Activated CD4-positive, CD25-positive, alpha-beta regulatory T cell (primary cell): ENCODE measurements around the gene TRIM39.

Source experiments
- DNase-seq, 4 experiments: peaks; one replicate each; lab custom pipeline; 2025; lab: John Stamatoyannopoulos, UW

The TRIM39 gene

GRCh38 chr6:30327232-30327746 is 562 bp downstream of the TRIM39 start:
- no peak for DNase-seq

- DNase-seq: no peak
Measured at GRCh38 chr6:30328397-30328796, 1.7 kb downstream of the TRIM39 start.

GRCh38 chr6:30329331-30329730 is 2.6 kb downstream of the TRIM39 start:
- DNase-seq: no peak

GRCh38 chr6:30331981-30332380 is 5.3 kb downstream of the TRIM39 start:
- DNase-seq: no peak

GRCh38 chr6:30334075-30334783 is 7.5 kb downstream of the TRIM39 start:
- DNase-seq: no peak

GRCh38 chr6:30340589-30341054 is 13.9 kb downstream of the TRIM39 start:
- DNase-seq: no peak

GRCh38 chr6:30341218-30341617 is 14.5 kb downstream of the TRIM39 start:
- DNase-seq: no peak

GRCh38 chr6:30341728-30342127 is 15.0 kb downstream of the TRIM39 start:
- DNase-seq: no peak

GRCh38 chr6:30344191-30344867 is 17.6 kb downstream of the TRIM39 start:
- no peak for DNase-seq

GRCh38 chr6:30344868-30345671 is 18.3 kb downstream of the TRIM39 start, which contains the start of gene RPP21:
Gene RPP21 (plus strand): TSS chr6:30345156. CDS start chr6:30345172, 16 bp downstream.
- DNase-seq: peak; percentile 73 to 84 (median 76)

GRCh38 chr6:30345852-30346251 is 19.1 kb downstream of the TRIM39 start:
- no peak for DNase-seq

GRCh38 chr6:30348957-30349356 is 22.2 kb downstream of the TRIM39 start:
- DNase-seq: no peak

GRCh38 chr6:30349421-30350177 is 22.9 kb downstream of the TRIM39 start:
- no peak for DNase-seq

GRCh38 chr6:30350524-30350923 is 23.8 kb downstream of the TRIM39 start:
- DNase-seq: no peak

GRCh38 chr6:30352550-30352949 is 25.8 kb downstream of the TRIM39 start:
- DNase-seq: no peak

- DNase-seq: no peak
Measured at GRCh38 chr6:30355281-30355680, 28.6 kb downstream of the TRIM39 start.

GRCh38 chr6:30356536-30356935 is 29.8 kb downstream of the TRIM39 start:
- DNase-seq: no peak

- DNase-seq: peak in 2 of 4 experiments; percentile 9 to 10
Measured at GRCh38 chr6:30357678-30358540, 31.2 kb downstream of the TRIM39 start.

GRCh38 chr6:30359276-30359675 is 32.5 kb downstream of the TRIM39 start:
- no peak for DNase-seq

GRCh38 chr6:30360139-30360538 is 33.4 kb downstream of the TRIM39 start:
- DNase-seq: no peak

- no peak for DNase-seq
Measured at GRCh38 chr6:30361661-30362060, 34.9 kb downstream of the TRIM39 start.
